RWPE2 (cell line): ENCODE measurements around the gene MCTP2.

ENCODE experiments used
- ATAC-seq: fragments of 200-7000 bp; cut with Tn5 transposase; 3 replicates; pipeline ENCODE4 v1.9.1; 2021; ENCODE audit warnings: low read depth
- DNase-seq: peaks from one replicate; pipeline ENCODE4 v3.0.0-alpha.2; 2020; ENCODE audit warnings: low spot score
- H3K27ac ChIP-seq: fragments of 450-650 bp; 2 replicates; pipeline ENCODE4 v1.5.1; 2017; ENCODE audit warnings: mild to moderate bottlenecking; ENCODE audit not compliant: poor library complexity, severe bottlenecking
- H3K27me3 ChIP-seq: fragments of 250-450 bp; sonication (Bioruptor Pico); 2 replicates; pipeline ENCODE4 v1.5.1; 2021; ENCODE audit warnings: mild to moderate bottlenecking, moderate library complexity; ENCODE audit not compliant: insufficient read depth, poor library complexity, severe bottlenecking
- H3K36me3 ChIP-seq: fragments of 250-450 bp; sonication (Bioruptor Pico); 2 replicates; pipeline ENCODE4 v1.5.1; 2020; ENCODE audit warnings: low read depth, mild to moderate bottlenecking, moderate library complexity
- H3K4me1 ChIP-seq: fragments of 250-450 bp; sonication (Bioruptor Pico); 2 replicates; pipeline ENCODE4 v1.5.1; 2021; ENCODE audit warnings: mild to moderate bottlenecking, moderate library complexity; ENCODE audit not compliant: insufficient read depth, poor library complexity, severe bottlenecking
- H3K4me3 ChIP-seq: fragments of 250-450 bp; sonication (Bioruptor Pico); 2 replicates; pipeline ENCODE4 v1.5.1; 2021; ENCODE audit warnings: mild to moderate bottlenecking, moderate library complexity; ENCODE audit not compliant: severe bottlenecking
- H3K9me3 ChIP-seq: fragments of 250-450 bp; sonication (Bioruptor Pico); 2 replicates; pipeline ENCODE4 v1.5.1; 2021; ENCODE audit warnings: mild to moderate bottlenecking, moderate library complexity; ENCODE audit not compliant: severe bottlenecking
- CTCF ChIP-seq: fragments of 450-650 bp; IDR thresholded peaks from one replicate; pipeline ENCODE4 v1.5.1; 2017; ENCODE audit warnings: mild to moderate bottlenecking, moderate library complexity; ENCODE audit not compliant: poor library complexity, severe bottlenecking

MCTP2 gene

GRCh38 chr15:94247789-94248638 lies 16.7 kb downstream of the MCTP2 start:
- Histone ChIP-seq H3K27me3 (no peaks in the 10 kb centered on the region), H3K4me1 (no peaks in the 10 kb centered on the region), H3K4me3 (no peak overlapping the region), H3K9me3 (no peaks in the 10 kb centered on the region), H3K27ac (no peak overlapping the region), H3K36me3 (no peaks in the 10 kb centered on the region)
- TF ChIP-seq CTCF, result no peak
- no peak for ATAC-seq
- no peak for DNase-seq

GRCh38 chr15:94250801-94251200 lies 19.4 kb downstream of the MCTP2 start:
- Histone ChIP-seq H3K27me3 (no peaks in the 10 kb centered on the region), H3K4me3 (no peak overlapping the region), H3K36me3 (no peaks in the 10 kb centered on the region), H3K27ac (no peak overlapping the region), H3K9me3 (no peaks in the 10 kb centered on the region), H3K4me1 (peaks cover 9% of the 10 kb centered on the region)
- TF ChIP-seq CTCF, result no peak
- DNase-seq (no peak), ATAC-seq (no peak)

- H3K4me3 ChIP-seq, result no peak overlapping the region
- no peaks in the 10 kb centered on the region for H3K36me3 ChIP-seq
- no peak for DNase-seq
- no peaks in the 10 kb centered on the region for H3K9me3 ChIP-seq
- TF ChIP-seq CTCF, result no peak
- peaks cover 9% of the 10 kb centered on the region for H3K4me1 ChIP-seq
- H3K27me3 ChIP-seq, result no peaks in the 10 kb centered on the region
- no peak overlapping the region for H3K27ac ChIP-seq
- ATAC-seq, result no peak
These were observed 20.9 kb downstream of the MCTP2 start for GRCh38 chr15:94252223-94252766.

- no peak overlapping the region for H3K4me3 ChIP-seq
These were observed 21.6 kb downstream of the MCTP2 start for GRCh38 chr15:94252906-94253491.

More at GRCh38 chr15:94252906-94253491, 21.6 kb downstream of the MCTP2 start:
- Histone ChIP-seq H3K36me3 (no peaks in the 10 kb centered on the region), H3K4me1 (peaks cover 9% of the 10 kb centered on the region), H3K9me3 (no peaks in the 10 kb centered on the region), H3K27ac (no peak overlapping the region), H3K27me3 (no peaks in the 10 kb centered on the region)
- no peak for TF ChIP-seq CTCF
- no peak for DNase-seq
- no peak for ATAC-seq
